G401.6 (cell line): ENCODE data around the gene CARHSP1.
"Not testable (repeated sequence)": the region's sequence is repeated elsewhere in the genome, so short reads cannot be mapped to it uniquely, and the experiment has no call there.

Experiments
- FAIRE-seq: peaks from 2 replicates; lab custom pipeline; 2012; peaks lifted over from hg19 to GRCh38; lab: Jason Lieb, UNC

Gene CARHSP1

GRCh38 chr16:8854298-8854948 lies 14.4 kb downstream of the CARHSP1 start:
- no peak for FAIRE-seq

- FAIRE-seq = no peak
These were observed 15.2 kb downstream of the CARHSP1 start for GRCh38 chr16:8853611-8854010.

GRCh38 chr16:8853150-8853549 lies 15.7 kb downstream of the CARHSP1 start:
- no peak for FAIRE-seq

- FAIRE-seq = no peak
These were observed 16.3 kb downstream of the CARHSP1 start for GRCh38 chr16:8852534-8852933.

- no peak for FAIRE-seq
These were observed 16.9 kb downstream of the CARHSP1 start for GRCh38 chr16:8851761-8852403.

- no peak for FAIRE-seq
These were observed 18.4 kb downstream of the CARHSP1 start for GRCh38 chr16:8850279-8850885.

GRCh38 chr16:8849411-8850011 lies 19.3 kb downstream of the CARHSP1 start:
- FAIRE-seq = no peak

- FAIRE-seq = no peak
These were observed 19.8 kb downstream of the CARHSP1 start for GRCh38 chr16:8848939-8849391.

GRCh38 chr16:8848231-8848938 lies 20.4 kb downstream of the CARHSP1 start:
- FAIRE-seq = no peak

- FAIRE-seq = no peak
These were observed 21.2 kb downstream of the CARHSP1 start for GRCh38 chr16:8847623-8848022.

- FAIRE-seq = no peak
These were observed 21.7 kb downstream of the CARHSP1 start for GRCh38 chr16:8847145-8847544.

- FAIRE-seq = no peak
These were observed 22.3 kb downstream of the CARHSP1 start for GRCh38 chr16:8846401-8846932.

- FAIRE-seq = no peak
These were observed 23.0 kb downstream of the CARHSP1 start for GRCh38 chr16:8845699-8846298.

GRCh38 chr16:8843296-8843695 lies 25.5 kb downstream of the CARHSP1 start:
- not testable (repeated sequence) for FAIRE-seq

GRCh38 chr16:8842016-8842415 lies 26.8 kb downstream of the CARHSP1 start:
- FAIRE-seq = not testable (repeated sequence)

GRCh38 chr16:8837594-8837993 lies 31.2 kb downstream of the CARHSP1 start:
- FAIRE-seq = not testable (repeated sequence)

- FAIRE-seq = not testable (repeated sequence)
These were observed 32.0 kb downstream of the CARHSP1 start for GRCh38 chr16:8836797-8837196.

GRCh38 chr16:8832717-8833105 lies 36.1 kb downstream of the CARHSP1 start:
- FAIRE-seq = no peak

- no peak for FAIRE-seq
These were observed 36.7 kb downstream of the CARHSP1 start for GRCh38 chr16:8831871-8832716.

- no peak for FAIRE-seq
These were observed 37.4 kb downstream of the CARHSP1 start for GRCh38 chr16:8831450-8831849.
